ENCODE measurements around the gene BICDL2. TPM values are rescaled to one million over a fixed set of nuclear protein-coding genes. Genes with fewer than 3 reads are reported as not detected.

The BICDL2 gene
- total RNA-seq, 1 donor from 2014 or later: not detected

DNA sequence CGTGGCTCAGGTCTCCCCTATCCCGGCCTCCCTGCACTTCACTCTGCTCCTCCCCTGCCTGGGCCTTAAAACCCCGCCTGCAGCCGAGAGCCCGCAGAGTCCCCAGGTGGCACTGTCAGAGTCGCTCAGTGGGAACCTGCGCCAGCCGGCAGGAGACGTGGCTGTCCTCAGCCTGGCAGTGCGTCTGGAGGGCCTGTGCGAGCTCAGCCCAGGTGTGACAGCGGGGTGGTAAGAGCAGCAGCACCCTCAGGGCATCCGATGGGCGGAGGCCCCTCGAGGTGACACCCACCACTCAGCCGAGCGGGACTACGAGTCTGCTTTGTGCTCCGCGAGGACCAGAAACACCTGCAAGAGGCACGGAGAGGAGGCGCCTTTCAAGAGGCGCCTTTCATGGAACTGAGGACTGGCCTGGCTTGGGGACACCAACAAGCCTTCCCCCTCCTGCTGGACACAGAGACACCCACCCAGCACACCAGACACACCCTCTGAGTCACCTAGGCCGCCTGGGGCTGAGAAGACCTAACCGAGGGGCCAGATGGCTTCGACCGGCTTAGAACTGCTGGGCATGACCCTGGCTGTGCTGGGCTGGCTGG is 23.8 kb downstream of the BICDL2 start, which contains the start of gene CLDN9:
Gene CLDN9, plus strand, starts transcription at position 96 of the 593 bp plus-strand sequence. Its CDS starts 440 bp downstream, at position 536.
- DNase-seq (ENCODE audit: extremely low read depth, low read depth, low spot score): no peak

DNA sequence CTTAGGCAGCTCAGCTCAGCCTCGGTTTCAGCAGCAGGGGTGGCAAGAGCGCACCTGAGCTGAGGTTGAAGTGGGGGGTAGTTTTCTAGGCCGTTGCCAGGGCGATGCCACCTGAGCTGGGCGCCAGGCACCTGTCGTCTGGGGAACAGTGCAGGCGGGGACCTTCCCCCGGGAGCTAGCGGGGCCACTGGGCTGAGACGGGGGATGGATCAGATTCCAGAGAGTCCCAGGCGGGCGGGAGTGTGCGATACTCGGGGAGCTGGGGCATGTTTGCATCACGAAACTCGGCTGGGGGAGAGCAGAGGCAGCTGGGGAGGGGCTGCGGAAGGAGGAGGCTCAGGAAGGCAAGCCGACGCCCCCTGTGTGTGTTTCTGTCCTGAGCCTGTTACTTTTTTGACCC is 24.5 kb downstream of the BICDL2 start:
- no peak for DNase-seq (ENCODE audit: extremely low read depth, low read depth, low spot score)

DNA sequence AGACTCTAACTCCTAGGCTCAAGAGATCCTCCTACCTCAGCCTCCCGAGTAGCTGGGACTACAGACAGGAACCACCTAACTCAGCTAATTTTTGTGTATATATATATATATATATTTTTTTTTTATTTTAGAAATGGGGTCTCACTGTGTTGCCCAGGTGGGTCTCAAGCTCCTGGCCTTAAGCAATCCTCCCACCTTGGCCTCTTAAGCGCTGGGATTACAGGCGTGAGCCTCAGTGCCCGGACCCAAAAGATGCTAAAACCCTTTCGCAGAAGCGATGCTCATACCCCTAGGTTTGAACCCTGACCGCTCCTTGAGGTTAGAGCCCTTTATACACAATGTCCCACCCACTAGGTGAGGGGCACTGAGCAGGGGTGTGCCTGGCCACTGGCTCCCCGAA is 26.2 kb downstream of the BICDL2 start:
- no peak for DNase-seq (ENCODE audit: extremely low read depth, low read depth, low spot score)

DNA sequence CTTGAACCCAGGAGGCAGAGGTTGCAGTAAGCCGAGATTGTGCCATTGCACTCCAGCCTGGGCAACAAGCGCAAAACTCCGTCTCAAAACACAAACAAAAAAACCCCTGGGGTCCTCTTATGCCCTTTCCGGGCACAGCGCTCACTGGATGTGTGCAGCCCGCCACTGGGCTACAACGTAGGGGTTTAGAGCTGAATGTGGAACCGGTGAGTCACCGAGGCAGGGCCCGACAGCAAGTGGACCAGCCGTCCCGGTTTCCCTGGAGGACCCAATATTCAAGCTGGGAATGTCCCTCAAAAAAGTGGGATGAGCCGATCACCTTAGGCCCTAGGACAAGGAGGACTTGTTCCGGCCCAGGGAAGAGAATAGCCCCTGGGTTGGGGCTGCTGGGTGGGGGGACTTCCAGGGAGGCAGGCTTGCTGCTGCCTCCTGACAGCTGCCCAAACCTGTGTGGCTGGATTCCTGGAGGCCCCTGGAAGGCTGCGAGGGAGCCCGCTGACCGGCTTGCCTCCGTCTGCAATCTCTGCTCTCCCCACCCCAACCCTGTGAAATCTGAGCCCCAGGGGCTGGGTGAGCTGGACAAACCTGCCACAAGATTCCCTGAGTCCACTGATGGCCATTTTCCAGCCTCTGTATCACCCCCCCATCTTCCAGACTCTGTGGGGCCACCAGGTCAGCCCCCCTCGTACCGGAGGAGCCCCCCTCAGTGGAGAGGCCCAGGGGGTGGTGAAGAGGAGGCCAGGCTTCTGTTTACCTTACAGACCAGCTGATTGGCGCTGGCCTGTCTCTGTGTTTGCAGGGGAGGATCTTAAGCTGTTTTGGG is 27.0 kb downstream of the BICDL2 start:
- no peak for DNase-seq (ENCODE audit: extremely low read depth, low read depth, low spot score)

DNA sequence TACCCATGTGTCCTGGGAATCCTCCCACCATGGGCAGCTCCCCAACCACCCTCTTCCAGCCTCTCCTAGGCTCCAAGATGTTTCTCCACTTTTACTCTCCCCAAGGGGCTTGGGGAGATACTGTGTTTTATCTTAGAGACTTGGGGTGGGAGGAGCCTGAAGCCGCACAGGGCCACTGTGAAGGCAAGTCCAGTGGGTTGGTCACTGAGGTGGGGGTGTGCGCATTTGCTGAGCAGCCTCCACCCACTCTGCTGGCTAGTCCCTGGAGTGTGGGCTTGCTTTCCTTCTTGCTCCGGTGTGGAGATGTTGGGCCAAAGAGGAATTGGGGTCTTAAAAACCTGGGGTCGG is 28.1 kb downstream of the BICDL2 start:
- DNase-seq (ENCODE audit: extremely low read depth, low read depth, low spot score): no peak

DNA sequence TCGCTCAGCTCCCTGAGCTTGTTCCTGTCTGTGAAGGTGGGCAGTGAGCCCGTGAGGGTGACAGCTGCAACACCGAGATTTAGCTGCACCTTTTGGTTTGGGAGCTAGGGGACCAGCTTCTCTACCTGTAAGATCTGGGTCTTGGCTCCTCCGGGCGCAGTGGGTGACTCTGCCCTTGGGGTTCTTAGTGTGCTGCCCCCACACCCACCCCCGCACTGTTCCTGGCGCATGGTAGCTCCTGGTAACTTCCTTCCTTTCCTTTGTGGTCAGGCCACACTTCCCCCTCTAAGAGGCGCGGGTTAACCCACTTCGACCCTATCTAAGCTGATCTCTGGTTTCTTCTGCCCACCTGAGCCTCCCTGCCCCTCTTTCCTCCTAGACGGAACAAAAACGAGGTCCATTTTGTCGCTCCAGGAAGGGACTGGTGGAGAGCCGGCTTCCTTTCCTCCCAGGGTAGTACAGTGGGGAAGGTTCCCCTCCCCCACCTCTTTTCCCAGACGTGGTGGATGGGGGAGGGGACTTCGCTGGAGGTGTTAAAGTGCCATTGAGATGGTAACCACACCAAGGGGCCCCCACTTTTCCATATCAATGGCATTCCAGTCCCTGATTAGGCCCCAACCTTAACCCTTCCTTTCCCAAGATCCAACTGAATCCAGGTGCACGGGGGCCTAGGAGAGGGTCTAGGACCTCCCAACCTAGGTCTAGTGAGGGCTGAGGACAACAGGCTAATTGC is 28.6 kb downstream of the BICDL2 start:
- DNase-seq (ENCODE audit: extremely low read depth, low read depth, low spot score): no peak

DNA sequence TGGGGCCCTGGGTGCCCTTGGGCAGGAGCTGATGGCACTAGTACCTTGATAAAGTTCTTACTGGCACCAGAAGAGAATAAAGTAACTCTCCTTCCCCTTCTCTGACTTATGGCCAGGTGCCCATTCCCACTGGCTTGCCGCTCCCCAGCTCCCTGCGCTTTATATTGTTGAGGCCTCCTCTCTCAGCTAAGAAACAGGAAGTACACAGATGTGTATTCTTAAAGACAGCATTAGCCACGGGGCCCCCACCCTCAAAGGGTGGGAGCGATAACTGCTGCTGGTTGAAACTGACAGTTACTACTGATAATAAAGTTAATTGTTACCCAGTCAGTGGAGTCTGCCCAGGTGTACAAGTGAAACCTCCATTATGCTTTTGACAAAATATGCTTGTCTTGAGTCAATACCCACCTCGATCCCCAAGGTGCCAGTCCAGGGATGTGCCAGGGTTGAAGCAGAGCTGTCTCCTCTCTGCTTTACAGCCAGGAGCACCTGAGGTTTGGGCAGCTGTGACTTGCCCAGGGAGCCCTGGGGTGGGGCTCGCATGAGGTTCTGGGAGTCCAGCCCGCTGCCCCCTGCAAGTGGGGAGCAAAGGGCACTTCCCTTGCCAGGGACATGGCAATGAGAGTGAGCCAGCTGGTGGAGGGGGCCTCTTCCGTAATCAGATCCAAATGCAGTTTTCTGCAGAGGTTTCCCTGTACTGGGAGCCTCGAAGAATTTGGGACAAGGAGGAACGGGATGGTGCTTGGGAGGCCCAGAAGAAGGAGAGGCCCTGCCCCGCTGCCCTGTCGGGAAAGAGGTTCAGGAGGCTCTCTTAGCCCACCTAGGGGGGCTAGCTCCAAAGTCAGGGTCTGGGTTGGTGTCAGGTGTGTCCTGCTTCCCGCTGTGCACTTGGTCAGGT is 29.4 kb downstream of the BICDL2 start:
- no peak for DNase-seq (ENCODE audit: extremely low read depth, low read depth, low spot score)

DNA sequence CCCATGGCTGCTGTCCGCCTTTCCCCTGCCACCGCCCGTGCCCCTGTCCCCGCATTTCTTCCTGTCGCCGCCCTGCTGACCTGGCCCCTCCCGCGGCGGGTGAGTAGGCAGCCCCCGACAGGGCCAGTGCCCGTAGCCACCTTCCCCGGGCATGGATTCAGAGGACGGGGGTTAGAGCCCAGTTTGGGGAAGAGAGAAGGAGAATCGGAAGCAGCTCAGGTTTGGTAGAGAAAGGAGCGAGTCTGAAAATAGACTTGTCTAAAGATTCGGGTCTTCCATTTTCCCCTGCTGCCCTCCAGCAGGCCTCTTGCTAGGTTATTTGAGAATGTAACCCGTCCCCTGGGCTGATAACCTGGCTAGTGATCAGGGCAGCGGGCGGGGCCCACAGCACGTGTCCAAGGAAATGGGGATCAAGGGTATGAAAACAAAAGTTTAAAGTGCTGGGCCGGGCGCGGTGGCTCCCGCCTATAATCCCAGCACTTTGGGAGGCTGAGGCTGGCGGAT is 31.9 kb downstream of the BICDL2 start:
- DNase-seq (ENCODE audit: extremely low read depth, low read depth, low spot score): no peak

DNA sequence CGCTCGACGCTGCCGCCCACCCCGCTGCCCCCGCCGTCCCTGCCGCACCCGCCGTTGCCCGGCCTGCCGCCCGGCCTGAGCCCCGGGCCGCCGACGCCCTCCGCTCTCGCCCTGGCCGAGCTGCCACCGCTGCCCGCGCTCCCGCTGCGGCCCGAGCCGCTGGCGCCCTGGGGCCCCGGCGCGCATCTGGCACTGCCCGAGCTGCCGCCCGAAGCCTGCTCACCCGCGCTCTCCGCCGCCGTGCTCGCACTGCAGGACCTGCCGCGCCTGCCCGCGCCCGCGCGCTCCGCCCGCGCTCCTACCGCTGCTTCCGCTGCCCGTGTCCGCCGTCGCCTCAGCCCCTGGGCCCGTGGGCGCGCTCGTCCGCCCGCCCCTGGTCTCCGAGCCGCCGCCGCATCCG is 32.4 kb downstream of the BICDL2 start:
- DNase-seq (ENCODE audit: extremely low read depth, low read depth, low spot score): no peak

DNA sequence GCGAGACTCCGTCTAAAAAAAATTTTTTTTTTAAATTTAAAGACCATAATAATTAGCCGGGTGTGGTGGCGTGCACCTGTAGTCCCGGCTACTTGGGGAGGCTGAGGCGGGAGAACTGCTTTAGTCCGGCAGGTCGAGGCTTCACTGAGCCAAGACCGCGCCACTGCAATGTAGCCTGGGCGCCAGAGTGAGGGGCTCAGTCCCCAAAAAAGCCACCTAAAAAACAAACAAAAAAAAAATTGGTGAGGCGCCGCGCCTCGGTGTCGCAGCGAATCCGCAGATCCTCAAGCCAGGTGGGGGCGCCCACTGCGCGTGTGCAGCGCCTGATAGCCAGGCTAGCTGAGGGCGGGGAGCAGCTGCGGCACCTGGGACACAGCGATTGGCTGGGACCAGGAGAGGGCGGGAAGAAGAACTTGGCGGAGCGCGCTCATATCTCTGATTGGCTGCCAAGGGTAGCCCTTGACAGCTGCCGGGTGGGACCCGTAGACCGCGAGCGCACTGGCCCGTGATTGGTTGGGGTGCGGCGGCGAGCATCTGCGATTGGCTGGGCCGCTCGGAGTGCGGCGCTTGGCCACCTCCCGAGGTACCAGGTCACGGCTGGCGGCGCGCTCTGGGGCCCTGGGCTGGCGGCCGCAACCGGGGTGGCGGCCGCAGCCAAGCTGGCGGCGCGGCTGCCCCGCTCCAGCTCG is 33.0 kb downstream of the BICDL2 start:
- peak; percentile 87 for DNase-seq (ENCODE audit: extremely low read depth, low read depth, low spot score)

DNA sequence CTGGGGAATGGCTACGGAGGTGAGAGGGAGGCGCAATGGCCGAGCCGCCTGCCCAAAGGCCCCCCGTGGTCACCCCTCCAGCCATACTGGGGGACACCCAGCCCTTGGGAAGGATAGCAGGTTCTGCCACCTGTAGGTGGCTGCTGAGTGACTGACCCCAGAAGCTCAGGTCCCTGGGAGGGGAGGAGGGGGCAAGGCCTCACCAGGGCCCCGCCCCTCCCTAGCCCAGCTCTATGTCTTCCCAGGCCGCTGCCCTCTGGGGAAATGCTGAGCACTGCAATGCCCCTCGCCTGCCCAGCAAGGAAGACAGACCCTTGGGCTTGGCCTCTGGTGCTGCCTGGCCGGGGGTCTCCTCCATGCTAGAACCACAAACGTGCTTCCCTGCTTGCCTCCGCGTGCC is 35.4 kb downstream of the BICDL2 start:
- DNase-seq (ENCODE audit: extremely low read depth, low read depth, low spot score): no peak

DNA sequence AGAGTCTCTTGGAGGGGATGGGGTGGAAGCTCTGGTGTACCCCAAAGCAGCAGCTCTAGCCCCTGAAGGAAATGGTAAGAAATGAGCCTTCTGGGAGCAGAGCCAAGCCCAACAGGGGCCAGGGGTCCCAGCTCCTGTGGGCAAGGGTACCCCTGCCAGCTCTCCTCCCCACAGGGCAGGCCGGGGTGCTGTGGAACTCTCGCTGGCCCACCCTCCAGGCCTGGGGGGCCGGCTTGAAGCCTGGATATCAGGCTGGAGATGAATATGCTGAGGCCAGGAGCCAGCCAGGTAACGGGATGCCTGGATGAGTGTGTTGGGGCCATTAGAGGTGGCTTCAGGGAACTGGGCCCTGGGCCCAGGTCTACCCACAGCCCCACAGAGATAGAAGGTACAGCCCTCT is 36.2 kb downstream of the BICDL2 start:
- no peak for DNase-seq (ENCODE audit: extremely low read depth, low read depth, low spot score)

DNA sequence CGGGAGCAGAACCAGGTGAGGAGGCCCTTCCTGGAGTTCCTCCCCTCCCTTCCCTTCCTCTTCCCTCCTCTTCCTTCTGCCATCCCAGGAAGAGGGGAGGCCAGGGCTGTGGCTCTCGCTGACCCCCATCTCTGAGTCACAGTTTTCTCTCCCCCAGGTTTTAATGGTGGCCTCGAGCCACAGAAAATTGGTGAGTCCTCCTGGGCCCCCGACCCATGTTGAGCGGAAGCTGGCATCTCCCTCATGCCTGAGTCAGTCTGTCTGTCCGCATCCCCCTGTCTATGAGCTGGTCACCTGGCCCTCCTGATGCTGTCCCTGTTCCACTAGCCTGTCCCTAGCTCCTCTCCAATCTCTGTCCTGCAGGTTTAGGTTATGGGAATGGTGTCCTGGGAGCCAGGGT is 36.8 kb downstream of the BICDL2 start:
- DNase-seq (ENCODE audit: extremely low read depth, low read depth, low spot score): no peak

DNA sequence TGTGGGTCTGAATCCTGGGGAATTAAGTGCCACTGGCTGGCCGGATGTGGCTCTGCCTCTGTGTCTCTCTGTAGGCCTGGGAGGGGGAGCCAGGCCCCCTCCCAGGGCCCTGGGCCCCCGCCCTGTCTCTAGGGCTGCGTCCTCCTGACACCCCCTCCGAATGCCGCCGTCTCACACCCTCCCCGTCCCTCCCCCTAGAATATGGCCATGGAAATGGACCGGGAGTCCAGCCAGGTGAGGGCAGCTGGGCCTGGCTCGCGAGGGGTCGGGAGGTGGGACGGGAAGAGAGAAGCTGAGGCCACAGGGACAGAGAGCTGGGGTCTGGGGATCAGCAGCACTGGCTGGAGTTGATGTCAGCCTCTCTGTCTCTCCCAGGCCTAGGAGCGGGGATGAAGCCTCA is 40.4 kb downstream of the BICDL2 start:
- no peak for DNase-seq (ENCODE audit: extremely low read depth, low read depth, low spot score)

DNA sequence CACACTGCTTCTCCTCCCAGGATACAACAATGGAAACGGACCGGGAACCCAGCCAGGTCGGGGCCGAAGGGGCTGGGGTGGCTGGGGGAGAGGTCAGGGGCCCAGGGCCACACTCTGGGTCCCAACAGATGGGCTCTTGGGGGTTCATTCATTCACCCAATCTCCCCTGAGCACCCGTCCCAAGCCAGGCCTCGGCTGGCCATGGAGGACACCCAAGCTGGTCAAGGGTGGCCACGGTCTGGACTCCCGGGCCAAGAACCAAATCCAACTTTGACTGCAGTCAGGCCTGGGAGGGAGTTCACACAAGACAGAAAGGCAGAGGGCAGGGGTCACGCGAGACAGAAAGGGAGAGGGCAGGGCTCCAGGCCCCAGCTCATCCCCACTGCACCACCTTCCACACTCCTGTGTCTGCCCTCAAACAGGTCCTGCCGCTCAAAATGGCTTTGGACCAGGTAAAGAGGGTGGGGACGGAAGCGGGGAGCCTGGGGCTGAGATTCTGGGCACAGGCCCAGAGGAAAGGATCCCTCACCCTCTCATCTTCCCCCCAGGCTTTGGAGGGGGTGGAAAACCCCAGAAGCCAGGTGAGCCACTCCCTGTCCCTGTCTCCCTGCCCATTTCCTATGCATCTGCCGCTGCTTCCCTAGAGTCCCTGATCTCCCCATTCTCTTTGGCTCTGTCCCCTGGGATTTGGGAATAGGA is 44.2 kb downstream of the BICDL2 start:
- DNase-seq (ENCODE audit: extremely low read depth, low read depth, low spot score): no peak

DNA sequence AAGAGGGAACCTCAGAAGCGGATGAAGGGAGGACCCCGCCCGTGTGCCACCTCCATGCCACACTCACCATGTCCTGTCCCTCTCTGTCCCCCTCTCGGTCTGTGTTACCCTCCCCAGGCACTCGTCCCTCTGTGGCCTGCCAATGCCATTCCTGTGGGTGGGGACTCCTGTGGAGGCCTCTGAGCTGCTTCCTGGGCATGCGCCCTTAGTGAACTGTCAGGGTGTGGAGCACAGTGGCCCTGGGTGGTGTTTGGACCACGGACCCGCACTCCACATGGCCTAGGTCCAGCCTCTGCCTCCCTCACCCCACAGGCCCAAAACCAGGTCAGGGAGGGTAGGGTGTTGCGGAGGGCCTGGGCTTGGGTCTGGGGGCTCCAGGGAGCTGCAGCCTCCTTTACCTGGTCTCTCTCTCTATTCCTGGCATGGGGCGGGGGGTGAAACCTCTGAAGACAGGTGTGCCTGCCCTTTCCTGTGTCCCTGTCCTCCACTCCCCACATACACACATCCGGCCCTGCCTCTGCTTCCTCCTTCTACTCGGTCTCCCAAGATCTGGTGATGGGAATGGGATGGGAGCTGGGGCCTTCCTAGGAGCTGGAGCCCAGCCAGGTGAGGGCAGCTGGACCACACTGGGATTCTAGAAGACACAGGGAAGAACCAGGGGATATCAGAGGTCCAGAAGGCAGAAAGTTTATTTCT is 45.0 kb downstream of the BICDL2 start:
- no peak for DNase-seq (ENCODE audit: extremely low read depth, low read depth, low spot score)

DNA sequence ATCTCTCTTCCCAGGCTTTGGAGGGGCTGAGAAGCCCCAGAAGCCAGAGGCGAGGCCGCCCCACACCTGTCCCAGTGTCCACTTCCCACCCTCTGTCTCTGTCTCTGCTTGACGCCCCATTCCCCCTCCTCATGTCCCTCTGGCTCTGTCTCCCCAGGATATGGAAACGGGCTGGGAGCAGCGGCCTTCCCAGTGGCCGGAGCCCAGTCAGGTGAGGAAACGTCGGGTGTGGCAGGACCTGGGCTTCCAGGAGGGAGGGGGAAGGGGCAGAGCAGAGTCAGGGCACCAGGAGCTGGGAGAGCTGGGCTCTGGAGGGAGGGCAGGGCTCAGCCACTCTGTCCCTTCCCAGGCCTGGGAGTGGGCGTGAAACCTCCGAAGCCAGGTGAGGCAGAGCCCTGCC is 45.9 kb downstream of the BICDL2 start:
- DNase-seq (ENCODE audit: extremely low read depth, low read depth, low spot score): no peak

DNA sequence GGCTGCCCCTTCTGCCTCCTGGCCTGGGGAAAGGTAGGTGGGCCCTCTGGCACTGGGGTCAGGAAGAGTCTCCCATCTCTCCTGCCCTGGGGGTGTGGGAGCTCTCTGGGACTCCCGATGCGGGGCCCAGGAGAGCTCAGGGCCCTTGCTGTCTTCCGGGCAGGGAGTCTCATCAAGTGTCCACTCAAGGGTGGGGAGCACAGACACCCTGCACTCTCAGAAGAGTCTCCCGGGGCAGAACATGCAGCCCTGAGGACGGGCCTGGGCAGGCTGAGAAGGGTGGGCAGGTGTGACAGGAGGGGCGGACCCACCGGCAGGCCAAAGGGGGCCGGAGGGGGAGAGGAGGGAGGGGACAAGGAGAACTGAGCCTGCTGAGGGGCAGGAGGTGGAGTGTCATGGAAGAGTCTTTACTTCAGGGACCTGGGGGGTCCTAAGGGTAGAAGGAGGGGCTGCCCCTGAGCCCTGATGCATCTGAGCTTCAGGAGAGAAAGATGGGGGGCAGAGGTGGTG is 48.1 kb downstream of the BICDL2 start:
- no peak for DNase-seq (ENCODE audit: extremely low read depth, low read depth, low spot score)

DNA sequence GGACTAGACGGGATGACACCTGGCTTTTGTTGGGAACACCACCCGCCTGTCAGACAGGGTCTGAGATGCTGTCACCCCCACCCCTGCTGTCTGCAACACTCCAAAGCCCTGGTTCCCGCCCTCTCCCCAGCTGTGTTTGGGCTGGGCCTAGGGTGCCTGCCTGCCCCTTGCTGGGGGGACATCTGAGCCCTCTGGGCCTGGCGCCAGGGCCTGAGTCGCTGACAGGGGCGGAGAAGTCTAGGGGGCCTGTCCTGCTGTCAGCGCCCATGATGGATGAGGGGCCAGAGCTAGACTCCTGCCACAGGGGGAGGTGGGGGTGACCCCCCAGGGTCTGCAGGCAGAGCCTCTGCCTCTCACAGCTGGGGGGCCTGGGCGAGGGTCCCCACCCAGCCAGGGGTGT is 48.9 kb downstream of the BICDL2 start:
- DNase-seq (ENCODE audit: extremely low read depth, low read depth, low spot score): no peak
